PC-3 (cell line): ENCODE results near the gene SDK2. TPM values are rescaled to one million over a fixed set of nuclear protein-coding genes. Genes with fewer than 3 reads are reported as not detected.

Experiments
- ATAC-seq: fragments of 200-7000 bp; cut with Tn5 transposase; 2 replicates; pipeline ENCODE4 v1.9.1; 2020; ENCODE audit warnings: mild to moderate bottlenecking, moderate library complexity
- BruUV-seq: library from RNA; stranded (reverse); fragments of 400-500 nt; replicated peaks from 2 replicates; lab custom pipeline; 2021; lab: Mats Ljungman, UMichigan
- CTCF ChIA-PET: fragments of 300-600 bp; sonication (Branson Sonifier 250); formaldehyde crosslinking; loops from one replicate; lab custom pipeline; 2022; ENCODE audit warnings: antibody characterized with exemption; lab: Charles Lee
- POLR2A ChIA-PET: fragments of 300-600 bp; sonication (Branson Sonifier 250); formaldehyde crosslinking; loops from one replicate; lab custom pipeline; 2022; ENCODE audit warnings: antibody characterized with exemption; ENCODE audit not compliant: unreplicated experiment; lab: Charles Lee
- DNase-seq: peaks from one replicate; pipeline ENCODE4 v3.0.0-alpha.2; 2015
- H2AFZ ChIP-seq: fragments of 300-600 bp; sonication (generic); 2 replicates; pipeline ENCODE4 v1.6.0; 2016; ENCODE audit warnings: antibody characterized with exemption, low read length
- H3F3A ChIP-seq: fragments of 300-600 bp; sonication (generic); one replicate; pipeline ENCODE4 v1.6.0; 2017; ENCODE audit warnings: antibody characterized with exemption, low read length, control low read depth, mild to moderate bottlenecking; ENCODE audit not compliant: unreplicated experiment
- H3K27ac ChIP-seq: fragments of 300-600 bp; sonication (generic); 2 replicates; pipeline ENCODE4 v1.5.1; 2016; ENCODE audit warnings: mild to moderate bottlenecking, low read length
- H3K27me3 ChIP-seq: fragments of 300-600 bp; sonication (generic); 2 replicates; pipeline ENCODE4 v1.6.1; 2016; ENCODE audit warnings: low read length, mixed read lengths
- H3K36me3 ChIP-seq: fragments of 300-600 bp; sonication (generic); 2 replicates; pipeline ENCODE4 v1.6.1; 2016; ENCODE audit warnings: low read depth, mixed run types, low read length, mixed read lengths
- H3K4me1 ChIP-seq: fragments of 300-600 bp; sonication (generic); 2 replicates; pipeline ENCODE4 v1.5.1; 2016; ENCODE audit warnings: low read length; ENCODE audit not compliant: insufficient read depth
- H3K4me2 ChIP-seq: fragments of 300-600 bp; sonication (generic); 2 replicates; pipeline ENCODE4 v1.6.0; 2016; ENCODE audit warnings: low read length
- H3K4me3 ChIP-seq: fragments of 300-600 bp; sonication (generic); 2 replicates; pipeline ENCODE4 v1.5.1; 2016; ENCODE audit warnings: mild to moderate bottlenecking, low read length, mixed read lengths
- H3K79me2 ChIP-seq: fragments of 300-600 bp; sonication (generic); 2 replicates; pipeline ENCODE4 v1.6.1; 2017; ENCODE audit warnings: low read length, mixed read lengths
- H3K9ac ChIP-seq: fragments of 300-600 bp; sonication (generic); 2 replicates; pipeline ENCODE4 v1.6.0; 2016; ENCODE audit warnings: mild to moderate bottlenecking, low read length
- H3K9me2 ChIP-seq: fragments of 300-600 bp; sonication (generic); replicated peaks from 2 replicates; pipeline ENCODE4 v1.6.1; 2016; ENCODE audit warnings: mixed run types, low read length, mixed read lengths
- H3K9me3 ChIP-seq: fragments of 300-600 bp; sonication (generic); 2 replicates; pipeline ENCODE4 v1.6.1; 2016; ENCODE audit warnings: low read length, mixed read lengths
- H4K20me1 ChIP-seq: fragments of 300-600 bp; sonication (generic); 2 replicates; pipeline ENCODE4 v1.6.1; 2016; ENCODE audit warnings: low read length, mixed read lengths
- CTCF ChIP-seq: fragments of 300-600 bp; sonication (generic); conservative IDR thresholded peaks from 2 replicates; pipeline ENCODE4 v1.5.1; 2017; ENCODE audit warnings: antibody characterized with exemption, low read depth, mild to moderate bottlenecking, low read length
- EZH2 ChIP-seq: fragments of 300-600 bp; sonication (generic); IDR thresholded peaks from one replicate; pipeline ENCODE4 v1.6.1; 2017; ENCODE audit warnings: antibody characterized with exemption, mild to moderate bottlenecking, low read length; ENCODE audit not compliant: unreplicated experiment
- EZH2phosphoT487 ChIP-seq: fragments of 300-600 bp; sonication (generic); IDR thresholded peaks from 2 replicates; pipeline ENCODE4 v1.6.1; 2018; ENCODE audit warnings: mild to moderate bottlenecking, antibody characterized with exemption, low read length, borderline replicate concordance
- intact Hi-C: fragments of 100-400 bp; cut with micrococcal nuclease; formaldehyde crosslinking; loops from 2 replicates; pipeline ENCODE4 v1.9.0; 2023
- total RNA-seq: library from RNA; depleted of rRNA; stranded (reverse); fragments of >200 nt; gene quantifications from 2 replicates; pipeline ENCODE4 v1.2.3, GENCODE V29; 2014

Gene SDK2
- total RNA-seq, 1 experiment from 2014 or later: 0.07 TPM

GRCh38 chr17:73510981-73511718 is 133.1 kb downstream of the SDK2 start:
- Histone ChIP-seq H4K20me1 (no peaks in the 10 kb centered on the region), H3K9me2 (no peaks in the 10 kb centered on the region), H3F3A (no peaks in the 10 kb centered on the region), H3K4me1 (no peaks in the 10 kb centered on the region), H3K27ac (no peak overlapping the region), H3K9ac (no peak overlapping the region), H3K9me3 (no peaks in the 10 kb centered on the region), H3K4me3 (no peak overlapping the region), H3K79me2 (no peaks in the 10 kb centered on the region), H3K27me3 (peaks cover 85% of the 10 kb centered on the region), H2AFZ (no peak overlapping the region), H3K4me2 (no peak overlapping the region), H3K36me3 (no peaks in the 10 kb centered on the region)
- ChIA-PET POLR2A (no interaction called here), CTCF (no interaction called here)
- TF ChIP-seq EZH2: no peak
- no peak for TF ChIP-seq CTCF
- no peak for TF ChIP-seq EZH2phosphoT487
- no peak for ATAC-seq
- no peak for DNase-seq
- intact Hi-C loops: no loop called here
- BruUV-seq: no TSS peak

- Histone ChIP-seq H3K27ac (no peak overlapping the region), H3K4me2 (no peak overlapping the region), H3K9ac (no peak overlapping the region), H3K4me3 (no peak overlapping the region), H4K20me1 (no peaks in the 10 kb centered on the region), H3K79me2 (no peaks in the 10 kb centered on the region), H3K27me3 (peaks cover 70% of the 10 kb centered on the region), H3K4me1 (no peaks in the 10 kb centered on the region), H3F3A (no peaks in the 10 kb centered on the region), H3K9me3 (no peaks in the 10 kb centered on the region), H2AFZ (no peak overlapping the region), H3K9me2 (no peaks in the 10 kb centered on the region), H3K36me3 (no peaks in the 10 kb centered on the region)
- BruUV-seq: no TSS peak
- CTCF ChIA-PET: no interaction called here
- intact Hi-C loops: no loop called here
- POLR2A ChIA-PET: no interaction called here
- DNase-seq (no peak), ATAC-seq (no peak)
- TF ChIP-seq CTCF: no peak
- no peak for TF ChIP-seq EZH2
- TF ChIP-seq EZH2phosphoT487: no peak
Measured at GRCh38 chr17:73508931-73509605, 135.2 kb downstream of the SDK2 start.
